Measurements from ENCODE around the gene SNRPA1. TPM values are rescaled to one million over a fixed set of nuclear protein-coding genes. Genes with fewer than 3 reads are reported as not detected.
A peak's percentile ranks its signal among the peaks of the same experiment; 100 is the strongest.

Gene SNRPA1
- total and polyA plus RNA-seq, 9 of the 15 experiments (the other 6 are each of a cell fraction or from before 2014, with no cell fraction given), result 62.7 to 245 (median 189) TPM

DNA sequence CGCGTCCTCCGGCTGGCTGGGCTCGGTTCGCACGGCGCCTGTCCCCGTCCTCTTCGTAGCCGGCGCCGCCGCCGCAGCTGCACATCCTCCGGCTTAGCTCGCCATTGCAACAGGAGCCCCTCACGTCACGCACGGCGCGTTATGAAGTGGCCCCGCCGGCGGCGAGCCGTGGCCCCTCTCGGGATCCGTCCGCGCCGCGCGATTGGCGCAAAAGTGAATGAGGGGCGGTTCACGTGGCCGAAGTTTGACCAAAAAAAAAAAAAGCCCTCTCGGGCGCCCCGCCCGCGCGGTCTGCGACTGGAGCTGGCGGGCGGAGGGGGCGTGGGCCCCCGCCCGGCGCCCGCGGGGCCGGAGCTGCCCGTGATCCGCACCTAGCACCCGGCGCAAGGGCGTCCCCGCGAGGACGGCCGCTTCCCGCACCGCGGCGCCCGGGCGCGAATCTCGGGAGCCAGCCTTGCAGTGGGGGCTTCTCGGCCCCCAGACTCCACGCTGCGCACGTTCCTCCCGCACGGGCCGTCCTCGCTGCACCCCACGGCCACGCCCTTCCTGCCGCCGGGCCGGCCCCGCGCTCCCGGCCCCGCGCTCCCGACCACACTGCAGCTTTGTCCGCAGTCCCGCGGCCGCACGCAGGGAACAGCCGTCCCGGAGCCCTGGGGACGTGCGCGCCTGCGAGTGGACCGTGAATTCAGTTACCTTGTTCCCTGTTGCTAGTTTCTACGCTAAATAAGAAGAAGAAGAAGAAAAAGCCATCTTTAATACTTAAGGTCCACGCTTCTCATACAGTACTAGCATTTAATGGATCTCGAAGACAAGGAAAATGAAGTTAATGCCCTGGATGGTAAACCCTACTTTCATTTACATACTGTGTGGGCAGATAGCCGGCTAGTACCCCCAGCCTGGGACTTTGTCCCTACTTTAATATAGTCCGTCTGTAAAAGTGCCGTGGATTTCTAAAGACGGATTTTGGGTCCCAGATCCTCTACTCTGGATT is 42.9 kb downstream of the SNRPA1 start, which contains the start of gene CHSY1 (continued):
- TF ChIP-seq REST (IDR thresholded peaks at IDR 0.05; ENCODE audit: borderline replicate concordance) (peak; percentile 38), REST (CRISPR knock-in tag; IDR thresholded peaks at IDR 0.05; ENCODE audit: low read depth) (no peak), GATAD2B (IDR thresholded peaks at IDR 0.05; ENCODE audit: borderline replicate concordance) (peak; percentile 72), KDM2B (CRISPR knock-in tag; IDR thresholded peaks at IDR 0.05) (peak; percentile 83; the same call in 1 of the 2 replicates), ZNF639 (CRISPR knock-in tag; conservative IDR thresholded peaks at IDR 0.05 in 1 of 2, IDR thresholded peaks at IDR 0.05 in 1 of 2) (peak in 1 of 2 experiments; percentile 62; a peak in 1 of 4 replicates), E2F6 (IDR thresholded peaks at IDR 0.05; ENCODE audit: borderline replicate concordance in 1 of 2, extremely low read depth in 1 of 2, insufficient read depth in 1 of 2, insufficient read length in 1 of 2, low read depth in 1 of 2, low read length in 1 of 2, poor library complexity in 1 of 2, severe bottlenecking in 1 of 2) (peak; percentile 57 to 60)
- TF ChIP-seq, protein P1, sequence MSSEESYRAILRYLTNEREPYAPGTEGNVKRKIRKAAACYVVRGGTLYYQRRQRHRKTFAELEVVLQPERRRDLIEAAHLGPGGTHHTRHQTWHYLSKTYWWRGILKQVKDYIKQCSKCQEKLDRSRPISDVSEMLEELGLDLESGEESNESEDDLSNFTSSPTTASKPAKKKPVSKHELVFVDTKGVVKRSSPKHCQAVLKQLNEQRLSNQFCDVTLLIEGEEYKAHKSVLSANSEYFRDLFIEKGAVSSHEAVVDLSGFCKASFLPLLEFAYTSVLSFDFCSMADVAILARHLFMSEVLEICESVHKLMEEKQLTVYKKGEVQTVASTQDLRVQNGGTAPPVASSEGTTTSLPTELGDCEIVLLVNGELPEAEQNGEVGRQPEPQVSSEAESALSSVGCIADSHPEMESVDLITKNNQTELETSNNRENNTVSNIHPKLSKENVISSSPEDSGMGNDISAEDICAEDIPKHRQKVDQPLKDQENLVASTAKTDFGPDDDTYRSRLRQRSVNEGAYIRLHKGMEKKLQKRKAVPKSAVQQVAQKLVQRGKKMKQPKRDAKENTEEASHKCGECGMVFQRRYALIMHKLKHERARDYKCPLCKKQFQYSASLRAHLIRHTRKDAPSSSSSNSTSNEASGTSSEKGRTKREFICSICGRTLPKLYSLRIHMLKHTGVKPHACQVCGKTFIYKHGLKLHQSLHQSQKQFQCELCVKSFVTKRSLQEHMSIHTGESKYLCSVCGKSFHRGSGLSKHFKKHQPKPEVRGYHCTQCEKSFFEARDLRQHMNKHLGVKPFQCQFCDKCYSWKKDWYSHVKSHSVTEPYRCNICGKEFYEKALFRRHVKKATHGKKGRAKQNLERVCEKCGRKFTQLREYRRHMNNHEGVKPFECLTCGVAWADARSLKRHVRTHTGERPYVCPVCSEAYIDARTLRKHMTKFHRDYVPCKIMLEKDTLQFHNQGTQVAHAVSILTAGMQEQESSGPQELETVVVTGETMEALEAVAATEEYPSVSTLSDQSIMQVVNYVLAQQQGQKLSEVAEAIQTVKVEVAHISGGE (CRISPR knock-in tag; IDR thresholded peaks at IDR 0.05), result peak in 1 of 3 experiments; percentile 3; a peak in 1 of 6 replicates

All from K562 (cell line).